ENCODE measurements around the gene TTYH2.

DNA sequence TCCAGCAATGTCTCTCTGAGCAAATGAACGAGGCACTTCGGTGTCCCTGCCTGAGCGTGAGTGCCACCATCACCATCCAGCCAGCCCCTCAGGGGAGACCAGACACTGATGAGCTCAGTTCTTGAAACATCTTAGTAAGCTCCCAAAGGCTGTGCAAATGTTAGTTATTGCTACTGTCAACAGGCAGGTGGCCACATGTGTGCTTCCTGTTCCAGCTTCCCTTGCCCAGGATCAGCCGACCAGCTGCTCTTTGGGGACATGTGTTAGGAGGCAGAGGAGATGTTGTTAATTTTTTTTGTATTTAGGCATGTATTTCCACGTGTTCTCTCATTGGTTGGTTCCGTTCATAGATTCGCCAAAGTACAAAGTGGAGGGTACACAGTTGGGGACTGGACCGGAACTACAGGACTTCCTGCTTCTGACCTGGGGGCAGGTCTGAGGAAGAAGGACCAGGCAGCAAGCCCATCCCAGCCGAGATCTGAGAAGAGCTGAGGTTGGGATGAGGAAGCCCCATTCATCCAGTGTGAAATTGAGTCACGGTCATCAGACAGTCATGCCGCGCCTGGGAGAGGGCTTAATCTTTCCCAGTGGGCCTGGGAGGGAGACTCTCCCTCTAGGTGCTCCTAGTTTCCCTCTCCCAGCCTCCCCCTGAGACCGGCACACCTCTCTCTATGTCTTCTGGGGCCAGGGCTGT is 3.8 kb downstream of the TTYH2 start:
- TF ChIP-seq TCF12 (IDR thresholded peaks at IDR 0.05; ENCODE audit: low read depth, low read length): no peak
- TF ChIP-seq SPI1 (IDR thresholded peaks at IDR 0.05; ENCODE audit: borderline replicate concordance, insufficient read depth, low read depth, low read length): no peak
- TF ChIP-seq POLR2A (IDR thresholded peaks at IDR 0.05; ENCODE audit: low read depth, low read length): no peak

All from GM12878 (cell line).